ENCODE results near the gene MCCD1.
"Not testable (repeated sequence)": the region's sequence is repeated elsewhere in the genome, so short reads cannot be mapped to it uniquely, and the experiment has no call there.

Gene MCCD1

GRCh38 chr6:31528821-31529328 is at the start of gene MCCD1:
TSS of gene MCCD1 (plus strand) at chr6:31528962. CDS start at chr6:31529015, 53 bp downstream.
- DNase-seq (ENCODE audit: low spot score): no peak

- DNase-seq (ENCODE audit: low spot score): no peak
These were observed 49.4 kb upstream of the MCCD1 start for GRCh38 chr6:31479151-31479932.

- DNase-seq (ENCODE audit: low spot score): no peak
These were observed 48.7 kb upstream of the MCCD1 start for GRCh38 chr6:31479933-31480535.

GRCh38 chr6:31480574-31480973 is 48.2 kb upstream of the MCCD1 start:
- DNase-seq (ENCODE audit: low spot score): no peak

- DNase-seq (ENCODE audit: low spot score): no peak
These were observed 45.4 kb upstream of the MCCD1 start for GRCh38 chr6:31483392-31483791.

GRCh38 chr6:31485055-31485454 is 43.7 kb upstream of the MCCD1 start:
- DNase-seq (ENCODE audit: low spot score): no peak

DNA sequence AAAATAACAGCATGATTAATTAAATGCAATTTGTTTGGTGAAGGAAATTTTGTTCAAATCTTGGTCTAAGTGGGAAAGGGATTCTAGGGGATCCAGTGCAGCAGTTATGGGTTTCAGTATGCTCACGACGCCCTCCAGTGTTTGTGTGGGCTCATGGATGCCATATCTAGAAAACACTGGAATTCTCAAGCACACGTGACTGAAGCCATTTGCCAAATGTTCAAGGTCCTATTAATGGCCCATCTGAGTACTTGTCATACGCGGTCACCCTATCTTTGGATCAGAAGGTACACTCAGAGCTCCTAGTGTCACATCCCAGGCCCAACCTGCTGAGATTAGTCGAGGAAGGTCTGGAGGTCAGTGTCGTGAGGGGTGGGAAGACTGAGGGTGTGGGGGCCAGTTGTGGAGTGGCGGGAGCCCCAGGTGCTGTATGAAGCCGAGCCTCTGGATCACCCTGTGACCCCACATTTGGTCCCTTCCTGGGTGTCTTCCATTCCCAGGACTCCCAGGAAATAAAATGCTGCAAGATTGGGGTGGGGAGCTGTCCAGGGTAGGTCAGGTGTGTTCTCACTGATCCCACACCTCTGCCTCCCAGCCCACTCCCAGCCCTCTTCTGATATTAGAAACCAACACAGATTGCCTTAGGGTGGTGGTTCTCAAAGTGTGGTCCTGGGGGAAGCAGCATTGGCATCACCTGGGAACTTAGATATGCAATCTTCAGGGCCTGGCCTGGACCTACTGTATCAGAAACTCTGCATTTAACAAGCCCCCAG is 42.5 kb upstream of the MCCD1 start:
- DNase-seq (ENCODE audit: low spot score): not testable (repeated sequence)

- DNase-seq (ENCODE audit: low spot score): not testable (repeated sequence)
These were observed 41.1 kb upstream of the MCCD1 start for GRCh38 chr6:31487674-31488073.

DNA sequence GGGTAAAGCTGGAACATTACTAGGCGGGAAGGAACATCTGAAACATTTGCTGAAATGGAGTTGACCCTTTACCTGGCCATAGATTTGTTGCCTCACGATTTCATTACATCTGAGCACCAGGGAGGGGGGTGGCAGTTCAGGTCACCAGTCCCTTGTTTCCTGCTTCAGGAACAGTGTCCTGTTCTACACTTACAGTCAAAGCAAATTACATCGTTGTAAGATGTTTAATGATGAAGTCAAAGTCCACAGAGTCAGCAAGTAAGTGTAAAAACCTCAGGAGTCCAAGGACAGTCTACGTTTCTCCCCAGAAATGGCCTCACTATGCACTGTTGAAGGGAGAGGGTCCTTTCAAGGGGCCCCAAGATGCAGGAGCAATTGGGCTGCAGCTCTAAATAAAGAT is 39.7 kb upstream of the MCCD1 start:
- no peak for DNase-seq (ENCODE audit: low spot score)

DNA sequence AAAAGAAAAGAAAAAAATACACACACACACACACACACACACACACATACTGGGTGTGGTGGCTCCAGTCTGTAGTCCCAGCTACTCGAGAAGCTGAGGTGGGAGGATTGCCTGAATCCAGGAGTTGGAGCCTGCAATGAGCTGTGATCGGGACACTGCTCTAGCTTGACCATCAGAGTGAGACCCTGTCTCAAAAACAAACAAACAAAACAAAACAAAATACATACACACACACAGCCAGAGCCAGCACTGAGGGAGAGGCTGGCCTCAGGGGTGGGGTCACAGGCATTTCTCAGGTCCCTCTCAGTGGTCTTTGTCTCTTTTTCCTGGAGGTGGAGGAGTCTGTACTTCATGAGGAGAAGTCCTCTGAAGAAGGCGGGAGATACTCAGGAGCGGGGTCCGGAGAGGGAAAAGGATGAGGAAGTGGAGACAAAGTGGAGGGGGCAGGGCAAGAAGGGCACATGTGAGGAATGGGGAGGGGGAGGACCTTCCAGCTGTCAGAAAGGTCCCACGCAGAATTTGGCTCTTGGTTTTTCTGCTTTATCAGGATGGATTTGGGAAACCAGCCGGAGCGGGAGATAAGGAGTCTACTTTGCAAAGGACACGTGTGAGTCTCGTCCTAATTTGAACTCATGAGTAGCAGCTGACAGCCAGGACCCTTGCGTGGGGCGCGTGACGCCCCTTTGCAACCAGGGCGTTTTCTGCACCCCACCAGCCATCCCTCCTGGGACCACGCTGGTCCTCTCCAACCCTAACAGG is 38.5 kb upstream of the MCCD1 start:
- DNase-seq (ENCODE audit: low spot score): no peak

DNA sequence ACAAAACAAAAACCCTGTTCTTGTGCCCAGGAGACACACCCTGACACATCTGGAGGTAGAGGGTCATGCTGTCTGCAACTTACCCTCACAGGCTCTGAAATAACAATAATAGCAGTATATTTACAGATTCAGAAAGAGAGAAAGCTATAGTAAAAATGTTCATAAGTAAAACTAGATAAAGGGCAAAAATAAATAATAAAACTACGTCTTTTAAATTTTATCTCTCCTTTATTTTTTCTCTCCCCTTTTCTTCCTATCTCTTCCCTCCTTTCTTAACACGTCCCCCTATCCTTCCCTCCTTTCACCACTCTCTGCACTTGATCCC is 35.2 kb upstream of the MCCD1 start:
- DNase-seq (ENCODE audit: low spot score): not testable (repeated sequence)

DNA sequence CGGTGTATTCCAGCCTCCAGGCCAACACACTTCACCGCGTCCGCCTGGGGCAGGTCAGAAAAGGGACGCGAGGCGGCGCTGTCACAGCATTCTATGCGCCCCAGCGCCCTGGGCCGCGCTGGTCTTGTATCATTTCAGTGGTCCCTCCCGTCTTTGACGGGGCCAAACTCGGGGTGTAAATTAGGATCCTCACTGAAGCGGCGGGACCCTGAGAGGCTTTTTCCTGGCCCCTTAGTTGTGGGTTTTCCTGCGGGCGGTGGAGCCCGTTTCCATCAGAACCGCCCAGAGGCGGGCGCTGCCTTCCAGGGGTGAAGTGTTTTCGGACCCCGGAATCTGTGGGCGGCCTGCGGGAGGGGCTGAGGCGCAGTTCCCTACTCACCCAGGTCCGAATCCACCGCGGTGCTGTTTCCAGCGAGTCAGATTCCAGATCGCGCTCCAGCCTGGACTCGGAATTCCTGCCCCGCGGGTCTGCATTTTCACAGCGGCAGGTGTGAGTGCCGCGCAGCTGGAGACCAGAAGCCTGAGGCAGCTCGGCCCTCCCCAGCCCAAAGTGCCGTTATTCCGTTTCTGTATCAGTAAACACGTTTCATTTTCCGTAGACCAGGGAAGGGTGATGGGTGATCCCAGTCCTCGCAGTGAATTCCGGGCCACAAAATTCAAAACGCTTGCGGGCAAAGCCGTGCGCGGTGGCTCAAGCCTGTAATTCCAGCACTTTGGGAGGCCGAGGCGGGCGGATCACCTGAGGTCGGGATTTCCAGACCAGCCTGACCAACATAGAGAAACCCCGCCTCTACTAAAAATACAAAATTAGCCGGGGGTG is 34.7 kb upstream of the MCCD1 start:
- DNase-seq (ENCODE audit: low spot score): peak; percentile 73

- no peak for DNase-seq (ENCODE audit: low spot score)
These were observed 33.2 kb upstream of the MCCD1 start for GRCh38 chr6:31495580-31495979.

GRCh38 chr6:31496826-31497225 is 31.9 kb upstream of the MCCD1 start:
- DNase-seq (ENCODE audit: low spot score): not testable (repeated sequence)

GRCh38 chr6:31497531-31498476 is 31.0 kb upstream of the MCCD1 start, which contains the start of gene MICB:
TSS of gene MICB (plus strand) at chr6:31498145. CDS start at chr6:31498194, 49 bp downstream.
- DNase-seq (ENCODE audit: low spot score): no peak

DNA sequence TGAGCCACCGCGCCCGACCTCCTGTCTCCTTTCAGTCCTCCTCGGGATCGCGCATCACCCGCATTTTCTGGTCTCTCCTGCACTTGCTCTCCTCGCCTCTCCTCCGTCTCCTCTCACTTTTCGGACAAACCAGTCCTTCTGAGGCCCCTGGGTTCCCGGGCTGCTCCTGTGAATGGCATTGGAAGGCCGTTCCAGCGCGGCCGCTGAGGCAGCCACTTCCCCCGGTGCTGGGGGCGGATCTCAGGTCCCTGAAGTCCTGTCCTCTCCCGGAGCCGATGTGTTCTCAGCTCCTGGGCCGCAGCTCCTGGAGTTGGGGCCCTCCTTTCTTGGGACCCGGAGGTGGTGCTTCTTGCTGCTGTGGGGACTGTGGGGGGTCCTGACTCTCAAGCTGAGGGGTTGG is 30.0 kb upstream of the MCCD1 start:
- no peak for DNase-seq (ENCODE audit: low spot score)

DNA sequence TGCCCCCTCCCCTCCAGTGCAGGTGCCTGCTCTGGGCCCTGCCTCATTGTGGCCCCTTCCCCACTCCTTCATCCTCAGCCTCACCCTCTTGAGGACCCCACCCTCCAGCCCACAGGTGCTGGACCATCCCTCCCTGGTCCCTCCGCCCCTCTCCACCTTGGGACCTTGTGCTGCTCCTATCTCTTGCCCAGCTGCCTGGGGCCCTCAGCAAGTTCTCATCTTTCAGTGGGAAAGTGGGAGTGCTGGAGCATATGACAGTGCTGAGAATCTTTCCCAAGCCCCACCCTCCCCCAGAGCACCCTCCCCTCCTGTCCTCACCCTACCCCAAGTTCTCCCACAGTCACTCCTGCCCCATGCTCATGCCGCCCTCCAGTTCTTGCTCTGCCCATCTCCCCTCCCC is 29.1 kb upstream of the MCCD1 start:
- DNase-seq (ENCODE audit: low spot score): not testable (repeated sequence)

DNA sequence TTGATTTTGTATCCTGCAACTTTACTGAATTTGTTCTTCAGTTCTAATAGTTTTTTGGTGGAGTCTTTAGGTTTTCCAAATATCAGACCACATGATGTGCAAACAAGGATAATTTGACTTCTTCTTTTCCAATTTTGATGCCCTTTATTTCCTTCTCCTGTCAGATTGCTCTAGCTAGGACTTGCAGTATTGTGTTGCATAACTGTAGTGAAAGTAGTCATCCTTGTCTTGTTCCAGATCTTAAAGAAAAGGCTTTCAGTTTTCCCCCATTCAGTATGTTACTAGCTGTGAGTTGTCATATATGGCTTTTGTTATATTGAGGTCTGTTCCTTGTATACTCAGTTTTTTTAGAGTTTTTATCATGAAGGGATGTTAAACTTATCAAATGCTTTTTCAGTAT is 26.2 kb upstream of the MCCD1 start:
- no peak for DNase-seq (ENCODE audit: low spot score)

DNA sequence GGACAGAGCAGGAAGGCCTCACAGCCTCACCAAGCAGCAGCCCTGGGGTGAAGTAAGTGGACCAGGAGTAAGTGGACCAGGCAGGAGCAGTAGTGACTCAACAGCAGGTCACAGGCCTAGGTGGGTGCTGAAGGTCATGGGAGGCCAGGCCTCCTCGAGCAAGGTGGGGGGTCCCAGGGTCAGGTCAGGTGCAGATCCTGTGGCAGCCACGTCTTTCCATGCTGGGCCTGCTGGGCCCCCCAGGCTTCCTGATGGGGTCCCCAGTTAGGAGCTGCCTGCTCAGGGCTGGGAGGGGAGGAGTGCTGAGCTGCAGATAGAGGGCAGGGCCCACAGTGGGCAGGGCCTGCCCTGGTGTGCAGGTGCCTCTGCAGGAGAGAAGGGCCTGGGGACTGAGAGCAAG is 19.7 kb upstream of the MCCD1 start:
- DNase-seq (ENCODE audit: low spot score): not testable (repeated sequence)

DNA sequence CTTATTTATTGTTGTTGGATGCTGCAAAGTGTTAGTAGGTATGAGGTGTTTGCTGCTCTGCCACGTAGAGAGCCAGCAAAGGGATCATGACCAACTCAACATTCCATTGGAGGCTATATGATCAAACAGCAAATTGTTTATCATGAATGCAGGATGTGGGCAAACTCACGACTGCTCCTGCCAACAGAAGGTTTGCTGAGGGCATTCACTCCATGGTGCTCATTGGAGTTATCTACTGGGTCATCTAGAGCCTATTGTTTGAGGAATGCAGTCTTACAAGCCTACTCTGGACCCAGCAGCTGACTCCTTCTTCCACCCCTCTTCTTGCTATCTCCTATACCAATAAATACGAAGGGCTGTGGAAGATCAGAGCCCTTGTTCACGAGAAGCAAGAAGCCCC is 18.8 kb upstream of the MCCD1 start:
- no peak for DNase-seq (ENCODE audit: low spot score)

All from left forelimb (tissue), 1 donor.